ENCODE measurements around the gene IFNB1.
A peak's percentile ranks its signal among the peaks of the same experiment; 100 is the strongest.

IFNB1 gene

DNA sequence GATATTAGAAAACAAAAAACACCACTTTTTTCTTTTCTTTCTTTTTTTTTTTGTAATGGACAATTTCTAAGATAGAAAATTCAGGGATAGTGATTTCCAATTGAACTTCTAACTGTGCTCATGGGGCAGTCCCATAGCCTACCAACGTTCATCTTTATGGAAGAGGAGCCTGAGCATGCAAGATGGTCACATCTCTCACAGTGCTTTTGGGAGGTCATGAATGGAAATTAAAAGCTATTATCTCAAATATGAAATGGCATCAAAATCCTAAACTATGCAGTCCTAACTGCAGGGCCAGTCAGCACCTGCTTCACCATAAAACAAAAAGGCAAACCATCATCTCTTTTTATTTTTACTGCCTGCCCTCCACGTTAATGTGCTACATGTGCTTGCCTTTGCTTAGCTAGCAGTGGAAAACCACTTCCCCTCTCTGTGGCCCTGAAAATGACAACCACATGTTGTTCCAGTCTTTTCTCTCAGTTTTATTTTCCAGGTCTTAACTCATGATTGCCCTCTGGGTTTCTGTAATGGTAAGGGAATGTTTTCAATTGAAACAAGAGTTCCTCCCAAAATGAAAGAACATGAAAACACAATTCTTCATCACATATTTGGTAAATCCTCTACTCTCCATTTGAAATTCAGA is 16.7 kb downstream of the IFNB1 start:
- DNase-seq: no peak

- DNase-seq: no peak
Observed at GRCh38 chr9:21056931-21057330, 20.8 kb downstream of the IFNB1 start.

DNA sequence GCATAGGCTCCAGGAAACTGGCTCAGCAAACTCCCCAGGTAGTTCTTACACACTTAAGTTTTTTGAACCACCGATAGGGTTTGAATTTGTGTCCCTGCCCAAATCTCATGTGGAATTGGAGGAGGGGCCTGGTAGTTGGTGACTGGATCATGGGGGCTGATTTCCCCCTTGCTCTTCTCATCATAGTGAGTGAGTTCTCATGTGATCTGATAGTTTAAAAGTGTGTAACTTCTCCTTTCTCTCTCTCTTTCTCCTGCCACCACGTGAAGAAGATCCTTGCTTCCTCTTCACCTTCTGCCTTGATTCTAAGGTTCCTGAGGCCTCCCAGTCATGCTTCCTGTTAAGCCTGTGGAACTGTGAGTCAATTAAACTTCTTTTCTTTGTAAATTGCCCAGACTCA is 23.9 kb downstream of the IFNB1 start:
- no peak for DNase-seq

DNA sequence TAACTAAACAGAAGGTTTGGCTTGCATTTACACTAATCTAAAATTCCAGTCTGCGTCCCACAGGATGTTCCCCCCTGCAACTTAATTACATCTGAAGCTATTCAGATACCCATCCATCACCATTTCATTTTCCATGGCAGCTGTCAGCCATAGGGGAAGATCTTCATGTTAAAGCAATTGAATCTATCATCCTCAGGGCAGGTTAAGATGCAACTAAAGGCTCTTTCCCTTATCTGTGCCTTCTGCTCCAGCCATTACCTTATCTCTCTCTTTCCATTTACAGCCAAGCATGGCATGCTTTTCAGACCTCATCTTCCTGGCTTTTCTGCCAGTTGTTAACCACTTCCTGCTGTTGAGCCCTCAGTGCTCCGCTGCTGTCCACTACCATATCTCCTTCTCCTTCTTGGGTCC is 30.5 kb downstream of the IFNB1 start:
- no peak for DNase-seq

- DNase-seq: no peak
Observed at GRCh38 chr9:21043841-21044240, 33.9 kb downstream of the IFNB1 start.

DNA sequence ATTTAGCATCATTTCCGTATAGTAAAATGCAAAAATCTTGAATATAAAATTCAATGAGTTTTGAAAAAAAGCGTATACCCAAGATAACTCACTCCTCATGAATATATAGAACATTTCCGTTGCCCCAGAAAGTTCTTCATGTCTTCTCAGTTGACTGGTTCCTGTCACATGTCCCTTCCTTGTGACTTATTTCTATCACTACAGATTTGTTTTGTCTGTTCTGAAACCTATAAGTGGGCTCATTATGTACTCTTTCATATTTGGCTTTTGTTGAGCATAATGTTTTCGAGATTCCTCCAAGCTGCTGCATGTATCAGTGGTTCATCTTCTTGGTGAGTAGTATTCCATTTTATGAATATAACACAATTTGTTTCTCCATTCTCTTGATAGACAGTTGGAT is 35.3 kb downstream of the IFNB1 start:
- no peak for DNase-seq

- no peak for DNase-seq
Observed at GRCh38 chr9:21039302-21039701, 38.4 kb downstream of the IFNB1 start.

GRCh38 chr9:21037278-21037677 is 40.5 kb downstream of the IFNB1 start:
- no peak for DNase-seq

DNA sequence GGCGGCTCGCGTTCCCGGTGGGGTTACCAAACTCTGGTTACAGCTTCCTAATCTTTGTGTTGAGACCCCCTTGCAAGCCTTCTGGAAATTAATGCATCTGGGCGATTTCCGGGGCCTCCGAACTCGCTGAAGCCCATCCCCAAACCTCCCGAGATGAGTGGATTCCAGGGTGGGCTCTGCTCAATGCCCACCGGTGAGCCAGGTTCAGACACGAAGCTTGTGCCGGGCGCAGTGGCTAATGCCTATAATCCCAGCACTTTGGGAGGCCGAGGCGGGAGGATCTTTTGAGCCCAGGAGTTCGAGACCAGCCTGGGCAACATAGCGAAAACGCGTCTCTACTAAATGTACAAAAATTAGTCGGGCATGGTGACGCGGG is 45.9 kb downstream of the IFNB1 start:
- no peak for DNase-seq

DNA sequence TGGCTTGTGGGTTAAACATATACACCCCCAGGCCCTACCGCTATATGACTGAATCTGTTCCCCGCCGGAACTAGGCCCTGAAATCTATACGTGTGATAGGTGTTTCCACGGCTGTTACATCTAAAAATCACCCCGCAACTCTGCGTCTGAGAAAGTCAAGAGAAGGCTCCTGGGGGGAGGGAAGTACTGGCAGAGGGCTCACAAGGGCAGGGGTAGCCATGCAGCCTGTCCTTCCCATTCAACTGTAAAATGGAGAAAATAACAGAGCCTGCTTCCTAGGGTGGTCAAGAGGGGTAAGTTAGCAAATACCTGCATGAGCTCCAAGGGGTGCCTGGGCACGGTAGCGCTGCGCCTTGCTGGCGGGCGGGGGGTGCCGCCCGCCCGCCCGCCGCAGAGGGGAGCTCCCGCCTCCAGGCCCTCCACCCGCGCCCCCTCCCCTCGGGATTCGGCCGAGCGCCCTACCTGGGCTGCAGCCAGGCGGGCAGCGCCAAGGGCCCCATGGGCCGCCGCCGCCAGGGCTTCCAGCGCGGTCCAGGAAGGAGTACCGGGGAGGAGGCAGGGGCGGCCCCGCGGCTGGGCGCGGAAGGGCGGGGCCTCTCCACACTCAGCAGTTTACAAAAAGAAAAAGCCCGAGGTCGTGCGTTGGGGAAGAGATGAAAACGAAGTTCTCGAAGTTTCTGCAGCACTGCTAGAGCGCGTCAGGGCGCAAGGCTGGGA is 46.5 kb downstream of the IFNB1 start, which contains the start of gene HACD4:
TSS of gene HACD4 (minus strand) at position 550 of the 717 bp plus-strand sequence. CDS start at position 500, 50 bp downstream.
- peak; percentile 17 for DNase-seq

- no peak for DNase-seq
Observed at GRCh38 chr9:21030389-21031035, 47.2 kb downstream of the IFNB1 start.

DNA sequence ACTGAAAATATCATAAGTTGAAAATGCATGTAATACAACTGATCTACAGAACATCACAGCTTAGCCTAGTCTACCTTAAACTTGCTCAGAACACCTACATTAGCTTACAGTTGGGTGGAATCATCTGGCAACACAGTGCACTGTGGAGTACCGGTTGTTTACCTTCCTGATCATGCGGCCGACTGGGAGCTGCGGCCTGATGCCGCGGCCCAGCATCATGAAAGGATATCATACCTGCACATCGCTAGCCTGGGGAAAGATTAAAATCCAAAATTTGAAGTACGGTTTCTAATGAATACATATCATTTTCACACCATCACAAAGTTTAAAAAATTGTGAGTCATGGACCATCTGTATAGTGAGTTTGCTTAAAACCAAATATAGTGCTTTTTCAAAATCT is 48.1 kb downstream of the IFNB1 start:
- no peak for DNase-seq

DNA sequence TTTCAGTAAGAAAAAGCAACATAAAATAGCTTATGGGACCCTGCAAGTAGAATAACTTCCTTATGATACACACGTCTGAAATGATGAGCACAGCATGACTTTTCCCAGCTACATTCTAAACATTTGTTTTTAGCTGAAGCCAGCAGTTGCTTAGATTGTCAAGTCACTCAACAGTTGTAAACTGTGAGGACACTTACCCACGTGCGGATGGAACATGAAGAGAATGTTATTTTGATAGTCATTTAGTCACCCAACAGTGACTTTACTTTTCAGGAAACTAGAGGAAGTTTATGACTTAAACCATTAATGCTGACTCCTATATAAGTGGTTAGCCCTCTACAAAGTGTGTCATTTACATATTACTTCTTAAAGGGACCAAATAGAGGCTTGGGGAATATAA is 49.3 kb downstream of the IFNB1 start:
- DNase-seq: no peak

- no peak for DNase-seq
Observed at GRCh38 chr9:21027295-21027694, 50.4 kb downstream of the IFNB1 start.
